D721Med (cell line): Measurements from ENCODE around the gene ST6GALNAC3.

Source experiments
- DNase-seq: peaks from one replicate; pipeline ENCODE4 v3.0.0; 2011; ENCODE audit warnings: low spot score; ENCODE audit not compliant: insufficient read length
- FAIRE-seq: peaks from 2 replicates; lab custom pipeline; 2011; peaks lifted over from hg19 to GRCh38; lab: Jason Lieb, UNC
- CTCF ChIP-seq: IDR thresholded peaks from 2 replicates; pipeline ENCODE4 v1.5.1; 2012; ENCODE audit warnings: mild to moderate bottlenecking, control low read depth; ENCODE audit not compliant: insufficient read depth; ENCODE audit errors: missing control alignments

Gene ST6GALNAC3

GRCh38 chr1:76125473-76126219 is 51.1 kb downstream of the ST6GALNAC3 start:
- no peak for FAIRE-seq
- no peak for DNase-seq
- TF ChIP-seq CTCF = no peak

GRCh38 chr1:76128096-76128495 is 53.5 kb downstream of the ST6GALNAC3 start:
- no peak for TF ChIP-seq CTCF
- no peak for FAIRE-seq
- DNase-seq = no peak

GRCh38 chr1:76129731-76130130 is 55.2 kb downstream of the ST6GALNAC3 start:
- no peak for TF ChIP-seq CTCF
- FAIRE-seq = no peak

GRCh38 chr1:76130992-76131391 is 56.4 kb downstream of the ST6GALNAC3 start:
- FAIRE-seq (no peak), DNase-seq (no peak)
- no peak for TF ChIP-seq CTCF

More at GRCh38 chr1:76129731-76130130, 55.2 kb downstream of the ST6GALNAC3 start:
- no peak for DNase-seq

GRCh38 chr1:76133977-76134376 is 59.4 kb downstream of the ST6GALNAC3 start:
- TF ChIP-seq CTCF = no peak
- FAIRE-seq (no peak), DNase-seq (no peak)

- TF ChIP-seq CTCF = no peak
- DNase-seq (no peak), FAIRE-seq (no peak)
These were observed 61.3 kb downstream of the ST6GALNAC3 start for GRCh38 chr1:76135835-76136234.

- DNase-seq (no peak), FAIRE-seq (no peak)
- no peak for TF ChIP-seq CTCF
These were observed 62.3 kb downstream of the ST6GALNAC3 start for GRCh38 chr1:76136894-76137293.
